Ishikawa (cell line): Measurements from ENCODE around the gene IL2RG.

Experiments used
- CEBPB ChIP-seq: IDR thresholded peaks from 2 replicates; pipeline ENCODE4 v1.6.1; 2012
- CREB1 ChIP-seq: IDR thresholded peaks from 2 replicates; pipeline ENCODE4 v1.6.1; 2012; ENCODE audit warnings: low read depth
- EGR1 ChIP-seq: IDR thresholded peaks from 2 replicates; pipeline ENCODE4 v1.6.1; 2012
- EP300 ChIP-seq: IDR thresholded peaks from 2 replicates; pipeline ENCODE4 v1.6.1; 2012; ENCODE audit warnings: borderline replicate concordance
- FOXM1 ChIP-seq: IDR thresholded peaks from 2 replicates; pipeline ENCODE4 v1.6.1; 2012; ENCODE audit warnings: low read depth, borderline replicate concordance
- MAX ChIP-seq: IDR thresholded peaks from 2 replicates; pipeline ENCODE4 v1.6.1; 2012
- NFIC ChIP-seq: IDR thresholded peaks from 2 replicates; pipeline ENCODE4 v1.6.1; 2012
- RAD21 ChIP-seq: IDR thresholded peaks from 2 replicates; pipeline ENCODE4 v1.6.1; 2012; ENCODE audit warnings: low read depth
- REST ChIP-seq: IDR thresholded peaks from 2 replicates; pipeline ENCODE4 v1.6.1; 2012; ENCODE audit warnings: low read depth, mild to moderate bottlenecking
- TAF1 ChIP-seq: IDR thresholded peaks from 2 replicates; pipeline ENCODE4 v1.6.1; 2012; ENCODE audit warnings: low read depth, mild to moderate bottlenecking
- TCF12 ChIP-seq: IDR thresholded peaks from 2 replicates; pipeline ENCODE4 v1.6.1; 2012; ENCODE audit warnings: low read depth
- TEAD4 ChIP-seq: IDR thresholded peaks from 2 replicates; pipeline ENCODE4 v1.6.1; 2012
- USF1 ChIP-seq: IDR thresholded peaks from 2 replicates; pipeline ENCODE4 v1.6.1; 2012
- YY1 ChIP-seq: IDR thresholded peaks from 2 replicates; pipeline ENCODE4 v1.6.1; 2012; ENCODE audit warnings: low read depth
- ZBTB7A ChIP-seq: IDR thresholded peaks from 2 replicates; pipeline ENCODE4 v1.6.1; 2012; ENCODE audit warnings: low read depth

The IL2RG gene

GRCh38 chrX:71102292-71102691 is 9.1 kb downstream of the IL2RG start:
- TF ChIP-seq TEAD4: no peak
- no peak for TF ChIP-seq TCF12
- no peak for TF ChIP-seq REST
- TF ChIP-seq RAD21: no peak
- no peak for TF ChIP-seq TAF1
- no peak for TF ChIP-seq CREB1

GRCh38 chrX:71100581-71101505 is 10.5 kb downstream of the IL2RG start:
- no peak for TF ChIP-seq EGR1
- no peak for TF ChIP-seq YY1
- no peak for TF ChIP-seq CREB1
- no peak for TF ChIP-seq EP300
- TF ChIP-seq CEBPB: no peak
- no peak for TF ChIP-seq TCF12
- TF ChIP-seq TEAD4: no peak
- TF ChIP-seq FOXM1: no peak
- no peak for TF ChIP-seq MAX
- no peak for TF ChIP-seq TAF1
- no peak for TF ChIP-seq NFIC
- TF ChIP-seq RAD21: no peak
- no peak for TF ChIP-seq ZBTB7A
- no peak for TF ChIP-seq REST

- TF ChIP-seq TCF12 (no peak), USF1 (no peak), EP300 (no peak), TEAD4 (no peak), REST (no peak), NFIC (no peak), RAD21 (no peak), CREB1 (no peak)
Measured at GRCh38 chrX:71099736-71100135, 11.6 kb downstream of the IL2RG start.

GRCh38 chrX:71098951-71099506 is 12.3 kb downstream of the IL2RG start:
- no peak for TF ChIP-seq USF1
- no peak for TF ChIP-seq CEBPB
- no peak for TF ChIP-seq TCF12
- TF ChIP-seq MAX: no peak
- TF ChIP-seq TEAD4: no peak
- TF ChIP-seq ZBTB7A: no peak
- no peak for TF ChIP-seq FOXM1
- TF ChIP-seq NFIC: no peak
- no peak for TF ChIP-seq CREB1
- TF ChIP-seq REST: no peak
- TF ChIP-seq TAF1: no peak
- TF ChIP-seq EGR1: no peak
- TF ChIP-seq YY1: no peak
- TF ChIP-seq RAD21: no peak
- no peak for TF ChIP-seq EP300
